Measurements from ENCODE around the gene DOK6. TPM values are rescaled to one million over a fixed set of nuclear protein-coding genes. Genes with fewer than 3 reads are reported as not detected.

Gene DOK6
- total RNA-seq, 3 donors from 2014 or later, result 1.0 to 1.4 (median 1.3) TPM

GRCh38 chr18:69789794-69790193 lies 389.1 kb downstream of the DOK6 start:
- intact Hi-C loops (cut with DNase I; ENCODE audit: low total_unique reads), result loop anchor here (2.0 kb wide), 1 partner anchor 25 kb away; no protein-coding TSS in a partner anchor
- no peaks in the 10 kb centered on the region for H3K27me3 ChIP-seq

GRCh38 chr18:69790649-69791048 lies 390.0 kb downstream of the DOK6 start:
- H3K4me1 ChIP-seq, result no peaks in the 10 kb centered on the region
- H3K36me3 ChIP-seq, result no peaks in the 10 kb centered on the region
- H3K27ac ChIP-seq, result no peak overlapping the region
- DNase-seq (ENCODE audit: low spot score in 2 of 2), result no peak
- no peaks in the 10 kb centered on the region for H3K27me3 ChIP-seq
- H3K4me3 ChIP-seq, result no peak overlapping the region
- H3K9me3 ChIP-seq, result peaks cover 0 to 8% of the 10 kb centered on the region in 2 donors
- TF ChIP-seq POLR2AphosphoS5 (IDR thresholded peaks at IDR 0.05) (no peak), POLR2A (IDR thresholded peaks at IDR 0.05) (no peak), CTCF (IDR thresholded peaks at IDR 0.05) (no peak)
- intact Hi-C loops (cut with DNase I; ENCODE audit: low total_unique reads), result loop anchor here (2.0 kb wide), 1 partner anchor 26 kb away; no protein-coding TSS in a partner anchor

More at GRCh38 chr18:69789794-69790193, 389.1 kb downstream of the DOK6 start:
- no peak overlapping the region for H3K4me3 ChIP-seq
- no peak overlapping the region for H3K27ac ChIP-seq
- no peaks in the 10 kb centered on the region for H3K4me1 ChIP-seq
- peaks cover 0 to 8% of the 10 kb centered on the region in 2 donors for H3K9me3 ChIP-seq
- DNase-seq (ENCODE audit: low spot score in 2 of 2), result no peak
- H3K36me3 ChIP-seq, result no peaks in the 10 kb centered on the region
- TF ChIP-seq POLR2A (IDR thresholded peaks at IDR 0.05), result no peak
- no peak for TF ChIP-seq POLR2AphosphoS5 (IDR thresholded peaks at IDR 0.05)
- no peak for TF ChIP-seq CTCF (IDR thresholded peaks at IDR 0.05)

GRCh38 chr18:69795791-69796190 lies 395.1 kb downstream of the DOK6 start:
- Histone ChIP-seq H3K9me3 (peaks cover 0 to 8% of the 10 kb centered on the region in 2 donors), H3K4me1 (no peaks in the 10 kb centered on the region), H3K4me3 (no peak overlapping the region), H3K36me3 (no peaks in the 10 kb centered on the region), H3K27ac (no peak overlapping the region), H3K27me3 (no peaks in the 10 kb centered on the region)
- no peak for DNase-seq (ENCODE audit: low spot score in 2 of 2)
- TF ChIP-seq CTCF (IDR thresholded peaks at IDR 0.05) (no peak), POLR2A (IDR thresholded peaks at IDR 0.05) (no peak), POLR2AphosphoS5 (IDR thresholded peaks at IDR 0.05) (no peak)
- intact Hi-C loops (cut with DNase I; ENCODE audit: low total_unique reads), result loop anchor here (5.0 kb wide), 1 partner anchor 848 kb away; no protein-coding TSS in a partner anchor

- TF ChIP-seq POLR2A (IDR thresholded peaks at IDR 0.05), result no peak
- no peak for TF ChIP-seq POLR2AphosphoS5 (IDR thresholded peaks at IDR 0.05)
- TF ChIP-seq CTCF (IDR thresholded peaks at IDR 0.05), result no peak
- no peaks in the 10 kb centered on the region for H3K36me3 ChIP-seq
- no peak for DNase-seq (ENCODE audit: low spot score in 2 of 2)
- H3K4me3 ChIP-seq, result no peak overlapping the region
- H3K27ac ChIP-seq, result no peak overlapping the region
- intact Hi-C loops (cut with DNase I; ENCODE audit: low total_unique reads), result no loop called here
- peaks cover 0 to 2% of the 10 kb centered on the region in 2 donors for H3K9me3 ChIP-seq
- H3K4me1 ChIP-seq, result no peaks in the 10 kb centered on the region
- H3K27me3 ChIP-seq, result no peaks in the 10 kb centered on the region
These were observed 404.3 kb downstream of the DOK6 start for GRCh38 chr18:69804776-69805501.

- intact Hi-C loops (cut with DNase I; ENCODE audit: low total_unique reads), result no loop called here
These were observed 407.7 kb downstream of the DOK6 start for GRCh38 chr18:69808399-69808798.

More at GRCh38 chr18:69808399-69808798, 407.7 kb downstream of the DOK6 start:
- Histone ChIP-seq H3K4me1 (no peaks in the 10 kb centered on the region), H3K9me3 (peaks cover 0 to 3% of the 10 kb centered on the region in 2 donors), H3K27me3 (no peaks in the 10 kb centered on the region), H3K36me3 (no peaks in the 10 kb centered on the region), H3K4me3 (no peak overlapping the region), H3K27ac (no peak overlapping the region)
- DNase-seq (ENCODE audit: low spot score in 2 of 2), result no peak
- TF ChIP-seq POLR2A (IDR thresholded peaks at IDR 0.05) (no peak), CTCF (IDR thresholded peaks at IDR 0.05) (no peak), POLR2AphosphoS5 (IDR thresholded peaks at IDR 0.05) (no peak)
